ENCODE results near the gene CTBS. TPM values are rescaled to one million over a fixed set of nuclear protein-coding genes. Genes with fewer than 3 reads are reported as not detected.

CTBS gene
- total and polyA plus RNA-seq, 2 of the 13 experiments (the other 11 are each of a cell fraction or from before 2014, with no cell fraction given), result 4.7 to 12.4 TPM

DNA sequence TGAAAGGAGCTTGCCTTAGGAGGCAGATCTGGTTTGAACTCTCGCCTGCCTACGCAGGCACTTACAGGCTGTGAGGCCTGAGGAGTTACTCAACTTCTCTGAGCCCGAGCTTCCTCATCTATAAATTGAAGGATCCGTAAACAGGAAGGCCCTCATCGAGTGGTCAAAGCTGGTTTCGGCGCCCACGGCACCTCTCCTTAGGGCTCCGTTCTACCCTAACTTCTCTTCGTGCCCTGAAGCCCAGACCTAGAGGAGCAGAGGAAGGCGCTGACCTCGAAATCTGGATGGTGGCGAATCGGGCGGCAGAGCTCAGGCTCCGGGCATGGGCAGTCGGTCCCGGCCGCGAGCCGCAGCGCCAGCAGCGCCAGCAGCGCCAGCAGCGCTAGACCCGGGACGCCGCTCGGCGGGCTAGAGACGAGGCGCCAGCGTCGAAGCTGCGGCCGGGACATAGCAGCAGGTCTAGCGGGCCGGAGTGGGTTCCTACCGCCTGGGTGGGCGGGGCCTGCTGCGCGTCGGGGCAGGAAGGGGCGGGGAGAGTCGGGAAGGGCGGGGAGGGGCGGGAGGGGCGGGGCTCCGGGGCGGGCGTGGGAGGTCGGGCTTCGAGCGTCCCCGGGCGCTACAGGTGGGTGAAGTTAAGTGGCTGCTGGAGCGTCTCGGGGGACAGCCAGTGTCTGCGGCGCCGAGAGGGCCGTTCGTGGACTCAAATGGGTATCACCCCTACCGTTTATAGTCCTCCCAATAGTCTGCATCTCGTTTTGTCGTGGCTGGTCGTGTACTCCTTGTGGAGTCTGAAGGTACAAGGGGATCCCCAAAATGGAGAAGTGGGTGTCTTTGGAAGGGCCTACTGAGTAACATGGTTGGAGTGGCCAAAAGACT is at the start of gene CTBS (continued):
- TF ChIP-seq, protein P1, sequence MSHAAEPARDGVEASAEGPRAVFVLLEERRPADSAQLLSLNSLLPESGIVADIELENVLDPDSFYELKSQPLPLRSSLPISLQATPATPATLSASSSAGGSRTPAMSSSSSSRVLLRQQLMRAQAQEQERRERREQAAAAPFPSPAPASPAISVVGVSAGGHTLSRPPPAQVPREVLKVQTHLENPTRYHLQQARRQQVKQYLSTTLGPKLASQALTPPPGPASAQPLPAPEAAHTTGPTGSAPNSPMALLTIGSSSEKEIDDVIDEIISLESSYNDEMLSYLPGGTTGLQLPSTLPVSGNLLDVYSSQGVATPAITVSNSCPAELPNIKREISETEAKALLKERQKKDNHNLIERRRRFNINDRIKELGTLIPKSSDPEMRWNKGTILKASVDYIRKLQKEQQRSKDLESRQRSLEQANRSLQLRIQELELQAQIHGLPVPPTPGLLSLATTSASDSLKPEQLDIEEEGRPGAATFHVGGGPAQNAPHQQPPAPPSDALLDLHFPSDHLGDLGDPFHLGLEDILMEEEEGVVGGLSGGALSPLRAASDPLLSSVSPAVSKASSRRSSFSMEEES (CRISPR knock-in tag; IDR thresholded peaks at IDR 0.05), result peak; percentile 36; the same call in 1 of the 2 replicates
- TF ChIP-seq, protein P2, sequence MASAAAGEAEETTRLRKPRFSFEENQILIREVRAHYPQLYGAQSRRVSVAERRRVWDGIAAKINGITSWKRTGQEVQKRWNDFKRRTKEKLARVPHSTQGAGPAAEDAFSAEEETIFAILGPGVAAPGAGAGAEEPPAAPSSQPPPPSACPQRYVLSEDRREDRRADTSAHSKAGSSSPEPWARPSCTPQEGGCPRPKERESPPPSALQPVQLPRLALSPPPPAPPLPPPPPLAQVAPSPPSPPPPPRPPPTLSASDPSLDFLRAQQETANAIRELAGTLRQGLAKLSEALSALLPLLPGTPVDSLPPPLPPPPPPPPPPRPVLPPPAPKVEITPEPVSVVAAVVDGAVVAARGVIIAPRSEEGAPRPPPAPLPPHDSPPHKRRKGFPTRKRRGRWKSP (CRISPR knock-in tag; IDR thresholded peaks at IDR 0.05), result peak; percentile 99
- TF ChIP-seq KLF6 (CRISPR knock-in tag; IDR thresholded peaks at IDR 0.05) (peak; percentile 42; the same call in 1 of the 2 replicates), ZNF761 (CRISPR knock-in tag; conservative IDR thresholded peaks at IDR 0.05) (no peak; the same call in 1 of the 2 replicates), ZNF616 (CRISPR knock-in tag; IDR thresholded peaks at IDR 0.05; ENCODE audit: low read depth) (no peak), SETDB1 (CRISPR knock-in tag; IDR thresholded peaks at IDR 0.05; ENCODE audit: borderline replicate concordance) (no peak), MEIS2 (CRISPR knock-in tag; IDR thresholded peaks at IDR 0.05) (peak; percentile 10; the same call in 1 of the 2 replicates), PHF21A (CRISPR knock-in tag; IDR thresholded peaks at IDR 0.05) (peak; percentile 57), ZNF329 (CRISPR knock-in tag; IDR thresholded peaks at IDR 0.05; ENCODE audit: low read depth) (no peak), SNAI1 (CRISPR knock-in tag; IDR thresholded peaks at IDR 0.05; ENCODE audit: borderline replicate concordance) (no peak), ZNF530 (CRISPR knock-in tag; IDR thresholded peaks at IDR 0.05; ENCODE audit: low read depth) (peak; percentile 36; the same call in 1 of the 2 replicates), ZSCAN31 (CRISPR knock-in tag; IDR thresholded peaks at IDR 0.05; ENCODE audit: low read depth) (peak; percentile 80), MAF1 (CRISPR knock-in tag; IDR thresholded peaks at IDR 0.05; ENCODE audit: borderline replicate concordance) (0 out of 2 replicates have a peak, but pooled peaks have one; percentile 16), TMF1 (CRISPR knock-in tag; IDR thresholded peaks at IDR 0.05; ENCODE audit: low read depth) (no peak; the same call in 1 of the 2 replicates), HNRNPUL1 (IDR thresholded peaks at IDR 0.05; ENCODE audit: low read depth, low read length) (no peak), ZNF335 (CRISPR knock-in tag; IDR thresholded peaks at IDR 0.05) (no peak), RELA (CRISPR knock-in tag; IDR thresholded peaks at IDR 0.05) (no peak), AGO2 (optimal IDR thresholded peaks at IDR 0.05; ENCODE audit: low read depth, low read length) (peak; percentile 68), IKZF1 (IDR thresholded peaks at IDR 0.05) (no peak), FOXM1 (CRISPR knock-in tag; IDR thresholded peaks at IDR 0.05) (no peak)
- TF ChIP-seq, protein P3, sequence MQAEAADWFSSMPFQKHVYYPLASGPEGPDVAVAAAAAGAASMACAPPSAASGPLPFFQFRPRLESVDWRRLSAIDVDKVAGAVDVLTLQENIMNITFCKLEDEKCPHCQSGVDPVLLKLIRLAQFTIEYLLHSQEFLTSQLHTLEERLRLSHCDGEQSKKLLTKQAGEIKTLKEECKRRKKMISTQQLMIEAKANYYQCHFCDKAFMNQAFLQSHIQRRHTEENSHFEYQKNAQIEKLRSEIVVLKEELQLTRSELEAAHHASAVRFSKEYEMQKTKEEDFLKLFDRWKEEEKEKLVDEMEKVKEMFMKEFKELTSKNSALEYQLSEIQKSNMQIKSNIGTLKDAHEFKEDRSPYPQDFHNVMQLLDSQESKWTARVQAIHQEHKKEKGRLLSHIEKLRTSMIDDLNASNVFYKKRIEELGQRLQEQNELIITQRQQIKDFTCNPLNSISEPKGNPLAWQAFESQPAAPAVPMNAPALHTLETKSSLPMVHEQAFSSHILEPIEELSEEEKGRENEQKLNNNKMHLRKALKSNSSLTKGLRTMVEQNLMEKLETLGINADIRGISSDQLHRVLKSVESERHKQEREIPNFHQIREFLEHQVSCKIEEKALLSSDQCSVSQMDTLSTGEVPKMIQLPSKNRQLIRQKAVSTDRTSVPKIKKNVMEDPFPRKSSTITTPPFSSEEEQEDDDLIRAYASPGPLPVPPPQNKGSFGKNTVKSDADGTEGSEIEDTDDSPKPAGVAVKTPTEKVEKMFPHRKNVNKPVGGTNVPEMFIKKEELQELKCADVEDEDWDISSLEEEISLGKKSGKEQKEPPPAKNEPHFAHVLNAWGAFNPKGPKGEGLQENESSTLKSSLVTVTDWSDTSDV (CRISPR knock-in tag; IDR thresholded peaks at IDR 0.05), result no peak
- TF ChIP-seq, protein P4, sequence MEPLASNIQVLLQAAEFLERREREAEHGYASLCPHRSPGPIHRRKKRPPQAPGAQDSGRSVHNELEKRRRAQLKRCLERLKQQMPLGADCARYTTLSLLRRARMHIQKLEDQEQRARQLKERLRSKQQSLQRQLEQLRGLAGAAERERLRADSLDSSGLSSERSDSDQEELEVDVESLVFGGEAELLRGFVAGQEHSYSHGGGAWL (CRISPR knock-in tag; IDR thresholded peaks at IDR 0.05), result peak; percentile 68; the same call in 1 of the 2 replicates
- TF ChIP-seq, protein P5, sequence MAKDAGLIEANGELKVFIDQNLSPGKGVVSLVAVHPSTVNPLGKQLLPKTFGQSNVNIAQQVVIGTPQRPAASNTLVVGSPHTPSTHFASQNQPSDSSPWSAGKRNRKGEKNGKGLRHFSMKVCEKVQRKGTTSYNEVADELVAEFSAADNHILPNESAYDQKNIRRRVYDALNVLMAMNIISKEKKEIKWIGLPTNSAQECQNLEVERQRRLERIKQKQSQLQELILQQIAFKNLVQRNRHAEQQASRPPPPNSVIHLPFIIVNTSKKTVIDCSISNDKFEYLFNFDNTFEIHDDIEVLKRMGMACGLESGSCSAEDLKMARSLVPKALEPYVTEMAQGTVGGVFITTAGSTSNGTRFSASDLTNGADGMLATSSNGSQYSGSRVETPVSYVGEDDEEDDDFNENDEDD (CRISPR knock-in tag; IDR thresholded peaks at IDR 0.05; ENCODE audit: borderline replicate concordance), result peak; percentile 63; the same call in 1 of the 2 replicates

Measured in HepG2 (cell line).